Nucleus accumbens (tissue), 56 donors: ENCODE results near the gene MAMDC4.
"Not testable (repeated sequence)": the region's sequence is repeated elsewhere in the genome, so short reads cannot be mapped to it uniquely, and the experiment has no call there.

ENCODE experiments used
- DNase-seq, 56 donors: peaks; one replicate each; lab custom pipeline; 2025; lab: John Stamatoyannopoulos, UW

The MAMDC4 gene

GRCh38 chr9:136824496-136825225 is 27.5 kb upstream of the MAMDC4 start:
- DNase-seq, result peak in 13 of 56 donors; percentile 23 to 62 (median 48)

DNA sequence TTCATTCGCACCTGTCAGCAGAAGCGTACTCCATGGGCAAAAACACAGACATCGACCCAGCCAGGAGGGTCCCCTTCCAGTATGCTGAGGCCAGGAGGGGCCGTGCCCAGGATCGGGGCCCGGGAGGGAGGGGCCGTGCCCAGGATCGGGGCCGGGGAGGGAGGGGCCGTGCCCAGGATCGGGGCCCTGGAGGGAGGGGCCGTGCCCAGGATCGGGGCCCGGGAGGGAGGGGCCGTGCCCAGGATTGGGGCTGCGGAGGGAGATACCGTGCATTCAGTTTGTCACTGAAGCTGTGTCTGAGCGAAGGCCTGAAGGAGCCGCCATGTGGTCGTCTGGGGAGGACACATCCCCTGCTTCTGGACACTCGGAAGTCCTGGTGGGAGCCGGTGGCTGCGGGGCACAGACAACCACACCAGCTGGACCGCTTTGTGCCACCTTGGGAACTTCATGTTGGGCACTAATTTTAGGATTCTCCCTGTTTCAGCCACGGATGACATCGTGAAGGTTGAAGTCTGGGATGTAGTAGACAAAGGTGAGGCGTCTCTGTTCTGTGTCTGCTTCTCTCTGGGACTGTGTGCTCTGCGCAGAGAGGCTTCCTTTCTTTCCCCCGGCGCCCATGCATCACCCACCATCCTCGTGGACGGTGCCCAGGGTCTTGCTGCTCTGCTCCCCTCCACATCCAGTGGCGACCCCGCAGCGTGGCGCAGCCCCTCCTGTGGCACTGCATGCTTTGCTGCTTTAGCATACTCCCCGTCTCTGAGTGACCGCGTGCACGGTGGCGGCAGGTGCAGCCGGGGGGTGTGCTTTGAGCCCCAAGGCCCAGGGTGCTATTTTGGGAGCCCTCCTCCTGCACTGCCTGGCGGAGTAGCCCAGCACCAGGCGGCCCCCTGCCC is 26.6 kb upstream of the MAMDC4 start:
- no peak for DNase-seq

DNA sequence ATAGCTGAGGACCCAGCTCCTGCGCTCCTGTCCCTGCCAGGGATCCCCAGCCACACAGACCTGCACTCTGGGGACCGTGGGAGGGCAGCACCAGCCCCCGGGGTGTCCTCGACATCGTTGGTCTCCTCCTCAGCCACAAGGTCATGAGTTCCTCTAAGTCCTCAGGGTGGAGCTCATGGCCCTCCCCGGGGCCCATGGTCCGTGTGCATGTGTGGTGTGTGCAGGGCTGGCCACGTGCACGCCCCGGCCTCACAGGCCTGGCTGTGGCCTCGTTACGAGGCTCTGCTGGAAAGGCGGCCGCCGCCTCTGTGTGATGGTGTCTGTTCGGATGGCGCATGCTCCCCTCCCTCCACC is 26.0 kb upstream of the MAMDC4 start:
- DNase-seq, result no peak

- no peak for DNase-seq
Measured at GRCh38 chr9:136826703-136827582, 25.2 kb upstream of the MAMDC4 start.

GRCh38 chr9:136827794-136828473 is 24.2 kb upstream of the MAMDC4 start:
- no peak for DNase-seq

GRCh38 chr9:136828474-136829140 is 23.5 kb upstream of the MAMDC4 start:
- no peak for DNase-seq

DNA sequence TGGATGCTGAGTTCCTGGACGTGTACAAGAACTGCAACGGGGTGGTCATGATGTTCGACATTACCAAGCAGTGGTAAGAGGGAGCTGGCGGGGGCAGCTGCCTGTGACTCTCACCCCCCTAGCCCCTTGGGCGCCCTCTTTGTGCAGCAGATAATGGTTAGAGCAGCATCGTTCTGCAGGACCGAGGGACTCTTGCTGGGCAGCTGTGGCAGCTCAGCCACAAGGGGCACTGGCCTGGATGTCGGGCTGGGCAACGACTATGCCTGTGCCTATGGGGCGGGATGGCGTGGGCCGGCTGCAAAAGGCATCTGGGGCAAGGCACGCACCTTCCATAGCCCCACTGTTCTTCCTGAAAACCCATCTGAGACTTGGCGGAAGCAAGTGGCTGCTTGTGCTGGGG is 22.7 kb upstream of the MAMDC4 start:
- DNase-seq, result no peak

DNA sequence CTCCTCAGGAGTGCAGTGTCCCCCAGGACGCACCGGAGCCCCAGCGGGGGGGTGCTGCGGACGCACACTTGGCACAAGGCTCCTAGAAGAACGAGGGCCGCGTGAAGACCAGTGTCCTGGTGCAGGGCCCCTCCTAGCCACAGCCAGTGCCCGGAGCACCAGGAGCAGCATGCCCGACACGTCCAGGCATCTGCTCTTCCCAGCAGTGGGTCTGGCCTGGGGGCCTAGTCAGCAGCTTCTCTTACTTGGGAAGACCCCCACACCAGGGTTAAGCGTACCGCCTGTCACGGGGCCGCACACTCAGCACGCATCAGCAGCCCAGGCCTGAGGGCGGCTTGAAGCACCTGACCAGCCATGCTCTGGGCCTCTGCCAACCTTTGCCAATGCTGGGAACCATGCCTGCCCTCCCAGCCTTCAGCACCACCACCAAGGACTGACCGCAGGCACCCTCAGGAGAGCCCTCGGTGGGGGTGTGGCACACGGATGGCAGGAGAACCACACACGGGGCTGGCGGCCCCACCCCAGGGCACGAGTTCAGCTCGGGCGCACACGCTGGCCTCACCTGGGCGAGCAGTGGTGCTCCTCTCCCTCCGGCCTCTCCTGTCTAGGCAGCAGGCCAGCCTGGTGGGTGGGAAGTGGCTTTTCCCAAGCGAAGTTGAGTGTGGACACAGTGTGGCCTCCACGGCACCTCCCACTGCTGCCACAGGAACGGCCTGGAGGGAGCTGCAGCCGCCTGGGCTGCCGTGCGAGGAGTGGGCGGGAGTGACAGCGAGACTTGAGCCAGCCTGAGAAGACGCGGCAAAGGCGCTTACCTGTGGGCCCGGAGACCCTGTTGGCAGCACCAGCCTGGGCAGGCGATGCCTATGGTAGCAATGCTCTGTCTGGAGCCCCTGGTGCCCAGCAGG is 21.9 kb upstream of the MAMDC4 start:
- DNase-seq, result no peak

DNA sequence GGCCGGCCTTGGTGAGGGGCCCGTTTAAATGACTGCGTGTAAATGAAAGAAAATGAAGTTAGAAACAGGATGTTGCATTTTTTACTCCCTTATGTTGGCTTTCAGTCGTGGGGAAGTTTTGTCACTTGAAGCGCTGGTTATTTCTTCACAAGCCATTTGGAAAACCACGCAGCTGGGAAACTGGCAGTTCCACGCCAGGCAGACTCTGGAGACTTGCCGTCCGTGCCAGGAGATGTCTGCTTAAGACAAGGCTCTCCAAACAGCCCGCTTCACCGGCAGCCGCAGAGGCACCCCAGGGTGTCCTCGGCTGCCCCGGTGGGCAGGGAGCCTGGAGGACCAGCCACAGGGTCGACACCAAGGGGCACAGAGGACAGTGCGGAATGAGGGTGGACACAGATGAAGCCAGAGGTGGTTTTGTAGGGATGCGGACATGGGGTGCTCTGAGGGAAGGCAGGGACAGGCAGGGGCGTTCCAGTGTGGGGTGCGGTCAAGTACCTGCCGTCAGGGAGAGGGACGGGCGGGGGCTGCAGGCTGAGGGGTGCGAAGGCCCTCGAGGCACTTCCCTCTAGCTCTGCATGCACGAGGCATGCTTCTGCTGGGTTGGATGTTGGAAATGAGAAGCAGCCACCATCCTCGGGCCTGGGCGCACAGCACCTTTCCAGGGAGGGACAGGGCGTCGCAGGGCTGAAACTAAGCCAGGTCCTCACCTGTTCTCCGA is 21.0 kb upstream of the MAMDC4 start:
- DNase-seq, result no peak

- no peak for DNase-seq
Measured at GRCh38 chr9:136831720-136832104, 20.4 kb upstream of the MAMDC4 start.

DNA sequence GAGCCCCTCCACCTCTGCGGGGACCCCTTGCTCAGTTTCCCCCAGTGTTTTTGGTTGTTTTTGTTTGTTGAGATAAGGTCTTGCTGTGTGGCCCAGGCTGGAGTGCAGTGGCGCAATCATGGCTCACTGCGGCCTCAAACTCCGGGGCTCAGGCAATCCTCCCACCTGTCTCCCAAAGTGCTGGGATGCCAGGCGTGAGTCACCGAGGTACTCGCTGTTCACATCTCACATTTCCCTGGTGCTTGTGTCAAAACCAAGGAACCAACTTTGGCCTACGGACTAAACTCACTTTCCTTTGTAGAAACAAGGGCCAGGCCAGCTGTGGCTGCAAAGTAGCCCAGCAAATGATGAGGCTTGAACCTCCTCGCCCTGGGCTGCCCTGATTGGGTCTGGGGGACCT is 19.6 kb upstream of the MAMDC4 start:
- DNase-seq, result peak in 7 of 56 donors; percentile 15 to 60 (median 33)

DNA sequence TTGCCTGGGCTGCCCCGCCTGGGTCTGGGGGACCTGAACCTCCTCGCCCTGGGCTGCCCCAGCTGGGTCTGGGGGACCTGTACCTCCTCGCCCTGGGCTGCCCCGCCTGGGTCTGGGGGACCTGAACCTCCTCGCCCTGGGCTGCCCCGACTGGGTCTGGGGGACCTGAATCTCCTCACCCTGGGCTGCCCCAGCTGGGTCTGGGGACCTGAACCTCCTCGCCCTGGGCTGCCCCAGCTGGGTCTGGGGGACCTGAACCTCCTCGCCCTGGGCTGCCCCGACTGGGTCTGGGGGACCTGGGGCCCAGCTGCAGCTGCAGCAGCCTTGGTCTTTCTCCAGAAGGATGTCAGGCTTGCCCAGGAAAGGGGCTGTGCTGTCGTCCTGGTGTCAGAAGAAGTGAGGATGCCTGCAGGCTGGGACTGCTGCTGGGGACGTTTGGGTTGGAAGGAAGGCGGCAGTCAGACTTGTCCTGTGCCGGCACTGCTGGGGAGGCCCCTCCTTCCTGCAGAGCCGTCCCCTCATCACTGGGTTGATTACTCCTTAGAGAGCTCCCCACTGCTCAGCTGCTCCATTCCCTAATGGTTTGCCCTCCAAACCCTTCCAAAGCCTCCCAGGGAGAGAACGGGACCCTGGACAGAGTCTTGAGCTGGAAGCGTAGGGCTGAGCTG is 18.6 kb upstream of the MAMDC4 start:
- not testable (repeated sequence) for DNase-seq

- no peak for DNase-seq
Measured at GRCh38 chr9:136835162-136835931, 16.8 kb upstream of the MAMDC4 start.

DNA sequence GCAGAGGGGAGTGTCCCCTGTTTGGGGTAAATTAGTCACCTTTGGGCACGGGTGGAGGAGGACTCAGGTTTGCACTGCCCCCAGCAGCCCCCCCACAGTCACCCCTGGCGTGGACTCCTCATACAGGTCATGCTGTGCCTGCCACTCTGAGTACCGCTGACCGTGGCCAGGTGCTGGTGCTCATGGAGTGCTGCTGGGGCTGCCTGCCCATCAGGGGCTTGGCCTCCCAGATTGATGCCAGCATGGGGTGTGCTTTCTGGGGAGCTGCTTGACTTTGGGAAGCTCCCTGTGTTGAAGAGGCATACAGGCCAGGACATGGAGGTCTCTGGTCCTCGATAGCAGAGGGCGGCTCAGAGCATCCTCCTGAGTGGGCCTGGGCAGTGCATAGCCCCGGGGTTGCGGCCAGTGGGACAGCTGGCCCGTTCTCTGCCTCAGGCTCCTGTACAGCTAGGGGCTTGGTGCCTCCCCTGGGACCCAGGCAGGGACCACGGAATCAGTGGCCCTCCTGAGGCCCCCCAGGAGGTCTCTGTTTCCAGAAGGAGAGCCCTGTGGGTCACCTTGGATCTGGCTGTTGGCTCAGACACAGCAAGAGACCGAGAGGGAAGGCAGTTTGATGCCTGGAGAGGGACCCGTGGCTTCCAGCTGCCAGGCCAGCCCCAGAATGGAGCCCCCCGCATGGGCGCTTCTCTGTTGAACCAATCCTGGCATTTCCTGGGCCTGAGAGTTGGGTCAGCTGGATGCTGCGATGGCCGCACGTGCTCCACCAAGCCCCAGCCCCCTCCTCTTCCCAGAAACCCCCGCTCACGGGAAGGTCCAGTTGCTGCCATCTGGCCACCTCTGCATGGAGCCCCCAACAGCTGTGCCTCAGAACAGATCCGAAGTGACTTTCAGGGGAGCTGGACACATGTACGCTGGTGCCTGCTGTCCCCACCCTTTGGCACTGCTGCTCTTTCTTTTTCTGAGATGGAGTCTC is 15.9 kb upstream of the MAMDC4 start:
- no peak for DNase-seq

DNA sequence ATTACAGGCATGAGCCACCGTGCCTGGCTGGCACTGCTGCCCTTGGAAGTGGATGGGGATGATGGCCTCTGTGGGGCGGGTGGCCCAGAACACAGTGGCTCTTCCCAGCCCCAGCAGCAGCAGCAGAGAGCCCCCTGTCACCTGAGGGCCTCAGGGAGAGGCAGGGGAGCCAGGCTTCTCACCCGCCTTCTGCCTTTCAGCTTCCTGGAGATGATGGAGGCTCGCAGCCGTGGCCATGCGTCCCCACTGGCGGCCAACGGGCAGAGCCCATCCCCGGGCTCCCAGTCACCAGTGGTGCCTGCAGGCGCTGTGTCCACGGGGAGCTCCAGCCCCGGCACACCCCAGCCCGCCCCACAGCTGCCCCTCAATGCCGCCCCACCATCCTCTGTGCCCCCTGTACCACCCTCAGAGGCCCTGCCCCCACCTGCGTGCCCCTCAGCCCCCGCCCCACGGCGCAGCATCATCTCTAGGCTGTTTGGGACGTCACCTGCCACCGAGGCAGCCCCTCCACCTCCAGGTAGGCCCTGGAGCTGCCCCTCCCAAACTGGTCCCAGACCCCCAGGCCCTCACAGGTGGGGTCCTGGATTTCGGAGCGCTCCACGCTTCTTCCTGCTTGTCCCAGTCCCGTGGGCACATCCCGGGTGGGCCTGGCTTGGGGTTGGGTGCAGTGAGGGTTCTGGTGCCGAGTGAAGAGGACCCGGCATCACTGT is 14.8 kb upstream of the MAMDC4 start:
- DNase-seq, result no peak
